ENCODE data around the gene TARS3.
"Not testable (repeated sequence)": the region's sequence is repeated elsewhere in the genome, so short reads cannot be mapped to it uniquely, and the experiment has no call there.

TARS3 gene

DNA sequence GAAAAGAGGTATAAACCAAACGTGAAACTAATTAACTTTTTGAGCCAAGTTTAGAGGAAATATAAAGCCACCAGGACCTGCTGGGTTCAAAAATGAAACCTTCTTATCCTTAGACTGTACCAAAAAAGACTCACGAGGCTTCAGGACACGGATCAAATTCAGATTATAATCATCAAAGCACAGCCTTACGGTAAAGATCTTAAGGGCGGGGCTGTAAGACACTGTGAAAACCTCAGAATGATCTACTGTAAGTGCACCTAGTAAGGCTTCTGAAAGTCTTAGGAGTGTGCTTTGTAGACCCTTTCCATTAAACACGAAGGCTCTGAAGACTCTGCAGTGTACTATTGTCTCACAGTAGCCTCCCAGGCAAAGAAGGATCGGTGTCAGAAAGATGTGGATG, 26.8 kb downstream of the TARS3 start:
- DNase-seq = no peak

DNA sequence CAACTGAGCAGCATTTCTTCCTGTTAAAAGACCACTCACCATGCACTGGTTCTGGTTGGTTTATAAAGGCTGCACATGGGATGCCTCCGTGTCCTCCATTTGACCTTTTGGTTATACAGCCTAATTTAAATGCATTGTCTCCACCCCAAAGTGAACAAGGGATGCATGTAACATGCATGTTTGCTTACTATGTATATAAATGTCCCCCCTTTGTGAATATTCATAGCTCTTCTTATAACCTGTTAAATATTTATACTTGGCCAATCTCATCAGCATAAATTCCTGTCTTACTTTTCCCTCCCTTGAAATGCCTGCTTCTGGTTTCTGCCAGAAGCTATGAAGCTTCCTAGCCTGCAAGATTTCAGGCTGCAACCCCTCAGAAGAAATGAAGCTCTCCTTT, 27.4 kb downstream of the TARS3 start:
- no peak for DNase-seq

GRCh38 chr15:101694261-101694660, 30.0 kb downstream of the TARS3 start:
- DNase-seq = no peak

DNA sequence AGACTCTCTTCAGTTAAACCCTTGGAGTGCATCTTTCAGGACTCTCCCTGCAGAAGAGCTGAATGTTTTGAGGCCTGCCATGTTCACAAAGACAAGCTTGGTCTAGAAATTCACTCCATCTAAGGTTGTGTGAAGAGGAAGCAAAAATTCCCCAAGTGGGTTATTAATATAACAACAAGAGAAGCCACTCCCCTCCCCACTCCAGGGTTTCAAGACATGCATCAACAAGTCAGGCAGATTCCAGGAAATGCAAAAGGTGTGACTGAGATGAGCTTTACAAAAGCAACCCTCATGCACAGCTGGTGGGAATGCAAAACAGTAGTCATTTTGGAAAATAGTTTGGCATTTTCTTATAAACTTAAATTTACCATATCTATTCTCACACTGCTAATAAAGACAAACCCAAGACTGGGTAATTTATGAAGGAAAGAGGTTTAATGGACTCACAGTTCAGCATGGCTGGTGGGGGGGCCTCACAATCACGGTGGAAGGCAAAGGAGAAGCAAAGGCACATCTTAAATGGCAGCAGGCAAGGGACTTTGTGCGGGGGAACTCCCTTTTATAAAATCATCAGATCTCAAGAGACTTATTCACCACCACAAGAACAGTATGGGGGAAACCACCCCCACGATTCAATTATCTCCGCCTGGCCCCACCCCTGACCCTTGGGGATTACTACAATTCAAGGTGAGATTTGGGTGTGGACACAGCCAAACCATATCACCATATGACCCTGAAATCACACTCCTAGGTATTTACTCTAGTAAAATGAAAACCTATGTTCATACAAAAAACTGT, 31.3 kb downstream of the TARS3 start:
- no peak for DNase-seq

DNA sequence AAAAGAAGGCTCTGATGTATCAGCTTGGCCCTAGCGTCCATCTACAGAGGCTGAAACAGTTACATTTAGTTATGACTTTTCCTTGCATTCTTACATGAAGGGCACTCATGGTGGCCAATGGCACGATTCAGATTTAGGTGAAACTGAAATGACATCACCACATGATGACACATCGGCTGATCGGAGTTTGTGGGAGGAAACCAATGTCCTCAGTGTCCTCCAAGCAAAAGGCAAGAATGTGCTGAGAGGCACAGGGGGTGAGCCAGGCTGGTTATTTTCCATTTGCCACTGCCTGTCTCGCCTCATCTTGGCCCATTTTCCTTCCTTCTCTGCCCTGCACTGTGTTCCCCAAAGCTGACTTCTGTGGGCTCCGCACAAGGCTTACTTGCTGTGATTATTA, 34.4 kb downstream of the TARS3 start:
- no peak for DNase-seq

DNA sequence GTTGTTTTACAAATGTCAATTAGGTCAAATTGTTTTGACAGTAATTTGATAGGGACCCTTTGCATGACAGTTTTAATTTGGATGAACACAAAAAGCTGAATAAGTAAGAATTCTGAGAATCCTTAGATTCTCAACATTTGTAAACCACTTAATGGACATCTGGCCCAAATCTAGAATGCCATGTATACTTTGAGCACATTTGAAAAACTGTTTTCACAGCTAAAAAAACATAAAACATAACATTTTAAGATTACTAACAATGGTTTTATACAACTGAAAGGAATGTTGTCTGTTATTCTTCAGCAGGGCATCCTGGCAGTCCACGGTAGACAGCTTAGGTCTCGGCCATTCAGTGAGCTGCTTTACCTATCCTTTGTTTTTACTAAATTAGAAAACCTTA, 37.6 kb downstream of the TARS3 start:
- DNase-seq = no peak

- DNase-seq = no peak
Observed at GRCh38 chr15:101684877-101685276, 39.4 kb downstream of the TARS3 start.

DNA sequence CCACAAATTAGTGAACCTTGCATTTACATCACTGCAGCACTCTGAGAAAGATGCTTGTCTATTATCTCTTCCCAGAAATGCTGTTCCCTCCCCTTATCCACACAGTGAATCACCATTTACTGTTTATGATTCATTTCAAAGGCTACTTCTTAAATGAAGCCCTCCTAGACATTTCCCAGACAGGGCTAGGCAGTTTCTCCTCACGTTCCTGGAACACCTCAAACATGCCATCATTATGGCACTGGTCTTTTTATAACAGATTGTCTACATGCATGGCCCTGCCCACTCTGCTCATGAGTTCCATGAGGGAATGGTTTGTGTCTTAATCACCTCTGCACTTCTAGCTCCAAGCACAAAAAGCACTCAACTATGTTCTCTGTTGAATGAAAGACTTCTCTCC, 39.9 kb downstream of the TARS3 start:
- DNase-seq = no peak

DNA sequence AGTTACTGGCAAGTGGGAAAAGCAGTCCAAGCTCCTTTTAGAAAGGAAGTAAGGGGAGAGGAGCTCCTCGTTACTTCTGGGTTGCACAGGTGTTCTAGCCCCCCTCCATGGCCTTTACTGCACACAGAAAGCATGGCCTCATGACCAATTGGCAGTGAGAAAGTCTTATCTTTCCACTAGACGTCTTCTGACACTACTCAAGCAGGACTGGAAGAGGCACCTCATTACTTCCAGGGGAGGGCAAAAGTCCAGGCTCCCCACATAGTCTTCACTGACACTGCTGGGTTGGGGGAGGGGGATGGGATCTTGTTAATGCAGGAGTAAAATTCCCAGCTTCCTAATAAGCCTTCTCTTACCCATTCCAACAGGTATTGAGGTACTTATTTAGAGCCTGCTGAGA, 44.5 kb downstream of the TARS3 start:
- no peak for DNase-seq

- DNase-seq = peak; percentile 78
Observed at GRCh38 chr15:101676921-101677329, 47.3 kb downstream of the TARS3 start.

- DNase-seq = no peak
Observed at GRCh38 chr15:101675796-101676582, 48.3 kb downstream of the TARS3 start.

- DNase-seq = no peak
Observed at GRCh38 chr15:101675015-101675414, 49.3 kb downstream of the TARS3 start.

DNA sequence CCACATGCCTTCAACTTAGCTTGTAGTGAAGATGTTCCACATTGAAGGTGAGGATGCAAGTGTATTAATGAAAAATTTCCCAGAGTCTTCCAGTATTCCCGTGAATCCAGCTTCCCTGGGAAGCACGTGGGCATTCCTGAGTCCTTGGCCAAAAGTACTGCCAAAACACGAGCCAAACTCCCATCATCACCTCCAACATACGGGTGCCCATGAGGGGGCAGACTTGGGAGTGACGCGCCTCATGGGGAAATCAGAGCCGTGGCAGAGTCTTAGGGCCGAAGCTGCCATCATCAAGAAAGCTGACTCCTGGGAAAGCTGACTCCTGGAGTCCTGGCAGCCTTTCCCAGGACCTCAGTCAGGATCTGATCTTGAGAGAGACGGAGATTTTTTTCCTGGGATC, 52.0 kb downstream of the TARS3 start:
- DNase-seq = no peak

DNA sequence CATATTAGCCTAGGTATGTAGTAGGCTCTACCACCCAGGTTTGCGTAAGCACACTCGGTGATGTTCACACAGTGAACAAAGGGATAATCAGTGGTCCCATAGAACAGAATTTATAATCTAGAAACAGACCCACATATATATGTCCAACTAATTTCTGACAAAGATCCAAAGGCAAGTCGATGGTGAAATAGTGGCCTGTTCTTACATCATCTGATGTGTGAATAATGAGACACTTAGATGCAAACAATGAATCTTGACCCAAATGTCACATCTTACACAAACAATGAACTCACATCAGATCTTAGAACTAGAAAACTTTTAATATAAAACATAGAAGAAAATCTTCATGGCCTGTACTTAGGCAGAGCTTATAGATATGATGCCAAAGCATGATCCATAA, 54.5 kb downstream of the TARS3 start:
- no peak for DNase-seq

GRCh38 chr15:101667881-101668280, 56.4 kb downstream of the TARS3 start:
- DNase-seq = no peak

GRCh38 chr15:101664303-101664913, 59.9 kb downstream of the TARS3 start:
- DNase-seq = no peak

DNA sequence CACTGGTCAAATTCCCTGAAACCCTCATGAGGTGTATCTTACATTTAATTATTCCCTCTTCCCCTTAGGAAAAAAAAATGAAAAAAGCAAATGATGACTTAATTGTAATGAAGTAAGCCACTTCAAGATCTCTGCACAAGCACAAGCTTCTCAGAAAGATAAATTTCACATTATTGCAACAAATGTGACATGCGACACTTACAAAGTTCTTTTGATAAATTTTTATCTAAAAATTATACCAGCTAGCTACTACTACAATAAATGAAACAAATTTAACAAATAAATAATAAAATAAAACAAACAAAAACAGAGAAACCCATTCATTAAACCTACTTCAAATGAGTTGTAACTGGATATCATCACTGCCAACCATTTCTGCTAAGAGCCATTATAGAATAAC, 62.1 kb downstream of the TARS3 start:
- no peak for DNase-seq

DNA sequence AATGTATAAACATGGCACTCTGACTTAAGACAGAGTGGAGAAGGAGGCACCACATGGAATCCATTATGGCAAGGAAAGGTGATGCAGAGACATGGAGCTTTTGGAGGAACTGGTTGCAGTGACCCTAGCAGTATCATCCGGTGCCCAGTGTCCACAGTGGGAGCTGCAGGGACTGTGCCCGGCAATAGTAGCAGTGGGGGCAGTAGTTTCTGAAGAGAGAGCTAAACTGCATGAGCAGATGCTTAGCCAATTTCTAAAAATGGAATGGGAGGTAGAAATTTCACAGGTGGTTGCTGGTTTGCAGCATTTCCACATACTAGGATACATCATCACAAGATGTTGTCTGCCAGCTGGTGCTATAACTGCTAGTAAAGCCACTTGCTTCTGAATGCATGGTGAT, 64.3 kb downstream of the TARS3 start:
- DNase-seq = no peak

- DNase-seq = peak; percentile 19
Observed at GRCh38 chr15:101657968-101658784, 66.1 kb downstream of the TARS3 start.

GRCh38 chr15:101657171-101657570, 67.1 kb downstream of the TARS3 start:
- no peak for DNase-seq

GRCh38 chr15:101654624-101655337, 69.5 kb downstream of the TARS3 start:
- DNase-seq = not testable (repeated sequence)

GRCh38 chr15:101654171-101654570, 70.1 kb downstream of the TARS3 start:
- no peak for DNase-seq
